K562 (cell line): ENCODE results near the gene BANP. TPM values are rescaled to one million over a fixed set of nuclear protein-coding genes. Genes with fewer than 3 reads are reported as not detected.
A peak's percentile ranks its signal among the peaks of the same experiment; 100 is the strongest.
"Not testable (repeated sequence)": the region's sequence is repeated elsewhere in the genome, so short reads cannot be mapped to it uniquely, and the experiment has no call there.

Experiments used
- ATAC-seq: fragments of 200-7000 bp; cut with Tn5 transposase; 3 replicates; pipeline ENCODE4 v1.9.1; 2020; ENCODE audit warnings: moderate library complexity
- BruUV-seq: library from RNA; stranded (reverse); fragments of 400-500 nt; replicated peaks from 2 replicates; lab custom pipeline; 2021; lab: Mats Ljungman, UMichigan
- CTCF ChIA-PET: fragments of 300-600 bp; formaldehyde crosslinking; extraction: SDS; loops from one replicate; lab custom pipeline; 2021; ENCODE audit warnings: low intra/inter-chr PET ratio; lab: Yijun Ruan, JAX
- POLR2A ChIA-PET: fragments of 300-600, 350-650 bp; sonication (Branson Sonifier 250); formaldehyde crosslinking; extraction: SDS; loops from one replicate; lab custom pipeline; 2021; ENCODE audit warnings: antibody characterized with exemption, inconsistent platforms; lab: Yijun Ruan, JAX
- DNase-seq, 4 experiments: peaks; one replicate each; pipeline versions ENCODE4 v3.0.0 to v3.0.0-alpha.2; 2011 to 2018; ENCODE audit warnings: low spot score in 3 of 4, mixed read lengths in 3 of 4; ENCODE audit errors: extremely low read depth in 1 of 4
- FAIRE-seq: peaks from 2 replicates; lab custom pipeline; 2011; peaks lifted over from hg19 to GRCh38; lab: Jason Lieb, UNC
- H2AFZ ChIP-seq: 2 replicates; pipeline ENCODE4 v1.6.0; 2011; ENCODE audit warnings: low read depth, low read length, control low read depth, inconsistent platforms
- H3K27ac ChIP-seq: fragments of 200-600 bp; 3 replicates; pipeline ENCODE4 v1.8.0; 2011; ENCODE audit warnings: low read depth, mild to moderate bottlenecking, control low read depth, inconsistent platforms, low read length, moderate library complexity, mixed read lengths; ENCODE audit errors: extremely low read depth
- H3K27me3 ChIP-seq, 2 experiments: fragments of 300-600 bp in 1 of 2; 2 replicates in 1 of 2; 3 replicates in 1 of 2; pipeline versions ENCODE4 v1.6.0 to v1.8.0; 2011; ENCODE audit warnings: inconsistent platforms in 2 of 2, low read length in 2 of 2, mild to moderate bottlenecking in 1 of 2, mixed read lengths in 1 of 2, moderate library complexity in 1 of 2; ENCODE audit not compliant: control insufficient read depth in 2 of 2, insufficient read depth in 2 of 2
- H3K36me3 ChIP-seq: fragments of 300-600 bp; 3 replicates; pipeline ENCODE4 v1.8.0; 2011; ENCODE audit warnings: mild to moderate bottlenecking, low read length, inconsistent platforms; ENCODE audit not compliant: control insufficient read depth, insufficient read depth
- H3K4me1 ChIP-seq, 2 experiments: fragments of 200-600 bp in 1 of 2; replicated peaks in 1 of 2; 2 replicates in 1 of 2; 3 replicates in 1 of 2; pipeline versions ENCODE4 v1.5.1 to v1.8.0; 2011; ENCODE audit warnings: inconsistent platforms in 2 of 2, low read length in 2 of 2, mild to moderate bottlenecking in 1 of 2, mixed read lengths in 1 of 2, moderate library complexity in 1 of 2; ENCODE audit not compliant: control insufficient read depth in 2 of 2, insufficient read depth in 2 of 2
- H3K4me2 ChIP-seq: 2 replicates; pipeline ENCODE4 v1.6.1; 2011; ENCODE audit warnings: low read length, control low read depth, inconsistent platforms, mixed read lengths; ENCODE audit not compliant: insufficient read depth
- H3K4me3 ChIP-seq: fragments of 200-600 bp; sonication (generic), shearing (Covaris generic); 2 replicates; pipeline ENCODE4 v1.5.1; 2016; ENCODE audit warnings: control low read depth, inconsistent platforms
- H3K79me2 ChIP-seq: fragments of 200-600 bp; 3 replicates; pipeline ENCODE4 v1.8.0; 2011; ENCODE audit warnings: low read length, inconsistent platforms; ENCODE audit not compliant: control insufficient read depth, insufficient read depth
- H3K9ac ChIP-seq, 2 experiments: 2 replicates each; pipeline versions ENCODE4 v1.6.0 to v1.6.1; 2011; ENCODE audit warnings: low read depth in 2 of 2, low read length in 2 of 2, control low read depth in 1 of 2, inconsistent platforms in 1 of 2, mild to moderate bottlenecking in 1 of 2, mixed read lengths in 1 of 2; ENCODE audit not compliant: insufficient read depth in 1 of 2
- H3K9me1 ChIP-seq: one replicate; pipeline ENCODE4 v1.6.0; 2011; ENCODE audit warnings: inconsistent platforms, mild to moderate bottlenecking, low read length, moderate library complexity; ENCODE audit not compliant: control insufficient read depth, insufficient read depth
- H3K9me3 ChIP-seq: replicated peaks from 2 replicates; pipeline ENCODE4 v1.5.1; 2011; ENCODE audit warnings: low read depth, low read length, inconsistent platforms; ENCODE audit not compliant: control insufficient read depth, insufficient read depth
- H4K20me1 ChIP-seq: replicated peaks from 2 replicates; pipeline ENCODE4 v1.6.1; 2011; ENCODE audit warnings: low read length, inconsistent platforms, mixed read lengths; ENCODE audit not compliant: control insufficient read depth, insufficient read depth
- C11orf30 ChIP-seq: fragments of 450-650 bp; IDR thresholded peaks from 2 replicates; pipeline ENCODE4 v1.6.1; 2016; ENCODE audit warnings: low read depth, mild to moderate bottlenecking
- CEBPB ChIP-seq: fragments of 450-650 bp; IDR thresholded peaks from 2 replicates; pipeline ENCODE4 v1.6.1; 2016; ENCODE audit warnings: missing genetic modification characterization, missing compliant biosample characterization
- MAFF ChIP-seq: IDR thresholded peaks from 2 replicates; pipeline ENCODE4 v1.6.1; 2012; ENCODE audit warnings: low read length, improper control_type of control experiment
- MAFK ChIP-seq: IDR thresholded peaks from 2 replicates; pipeline ENCODE4 v1.6.1; 2011; ENCODE audit warnings: low read length, improper control_type of control experiment
- SIRT6 ChIP-seq: IDR thresholded peaks from one replicate; pipeline ENCODE4 v1.6.1; 2012; ENCODE audit warnings: low read depth, mild to moderate bottlenecking, control low read depth, inconsistent platforms, low read length, moderate library complexity
- TCF7L2 ChIP-seq: fragments of 150-350 bp; IDR thresholded peaks from 2 replicates; pipeline ENCODE4 v1.6.1; 2016; ENCODE audit warnings: low read depth, mild to moderate bottlenecking, low read length, moderate library complexity
- ZNF165 ChIP-seq: fragments of 250-450 bp; sonication (Bioruptor Pico); IDR thresholded peaks from 2 replicates; pipeline ENCODE4 v1.4.0; 2020; ENCODE audit warnings: borderline replicate concordance
- ZNF561 ChIP-seq: fragments of 450-650 bp; formaldehyde crosslinking; conservative IDR thresholded peaks from 2 replicates; pipeline ENCODE4 v1.4.0; 2020; ENCODE audit warnings: mild to moderate bottlenecking, moderate library complexity
- WGBS: fragments of 100-300 bp; shearing (Covaris generic); methylation state at CpG from one replicate; pipeline ENCODE4 v1.1.6; 2016; ENCODE audit warnings: low coverage, mixed read lengths; ENCODE audit not compliant: insufficient coverage; ENCODE audit errors: missing lambda C conversion rate; 5-methylcytosine and 5-hydroxymethylcytosine counted together
- in situ Hi-C: fragments of 300-500 bp; cut with MboI; formaldehyde crosslinking; loops from 4 replicates; pipeline ENCODE4 v1.15.0; 2018; ENCODE audit warnings: inconsistent platforms, mixed read lengths
- intact Hi-C: fragments of 100-400 bp; cut with micrococcal nuclease; formaldehyde crosslinking; loops from 2 replicates; pipeline ENCODE4 v1.14.2; 2022
- polyA plus RNA-seq, 8 experiments: library from polyadenylated mRNA; depleted of rRNA in 4 of 8; stranded (reverse) in 5 of 8; unstranded in 3 of 8; fragments of >200 nt; fragmentation: Nextera tagmentation in 2 of 8; fragmentation: Illumina TruSeq in 1 of 8; extraction: Ambion mirVana in 2 of 8; extraction: Trizol in 1 of 8; gene quantifications; 2 replicates each; pipeline versions ENCODE4 v1.2.1 to v1.2.3, GENCODE V29; 2011 to 2014; ENCODE audit warnings: inconsistent platforms in 1 of 8, missing spikeins in 1 of 8
- total RNA-seq, 7 experiments: library from RNA; depleted of rRNA in 6 of 7; stranded (reverse); fragments of >200 nt in 6 of 7; fragmentation: Illumina TruSeq in 2 of 7; extraction: Trizol in 2 of 7; gene quantifications; 2 replicates each; pipeline versions ENCODE4 v1.2.1 to v1.2.3, GENCODE V29; 2011 to 2021; ENCODE audit warnings: low replicate concordance in 1 of 7
- TF ChIP-seq, protein P1 (sequence below): fragments of 200-400 bp; formaldehyde crosslinking; IDR thresholded peaks from 2 replicates; pipeline ENCODE4 v1.6.1; 2017; ENCODE audit warnings: mild to moderate bottlenecking, low read depth, low read length, moderate library complexity

Gene BANP
- total and polyA plus RNA-seq, 9 of the 15 experiments (the other 6 are each of a cell fraction or from before 2014, with no cell fraction given) = 4.6 to 22.1 (median 15.6) TPM

DNA sequence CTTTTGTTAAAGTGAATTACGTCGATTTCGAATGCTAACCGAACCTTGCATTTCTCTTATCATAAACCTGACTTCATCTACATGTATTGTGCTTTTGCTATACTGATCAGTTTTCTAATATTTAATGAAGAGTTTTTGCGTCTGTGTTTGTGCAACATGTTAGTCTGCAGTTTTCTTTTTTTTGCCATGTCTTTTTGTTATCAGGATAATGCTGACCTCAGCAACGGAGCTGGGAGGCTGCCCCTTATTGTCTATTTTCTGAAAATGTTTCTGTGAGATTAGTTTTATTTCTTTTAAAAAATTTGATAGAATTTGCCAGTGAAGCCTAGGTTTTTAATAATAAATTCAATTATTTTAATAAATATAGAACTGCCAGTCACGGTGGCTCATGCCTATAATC, 40.9 kb downstream of the BANP start:
- H3K9me3 ChIP-seq, H3K4me2 ChIP-seq, intact Hi-C loops, H3K27me3 ChIP-seq, H3K36me3 ChIP-seq, ATAC-seq, in situ Hi-C loops, H2AFZ ChIP-seq, H3K27ac ChIP-seq, H3K9ac ChIP-seq, H4K20me1 ChIP-seq, H3K4me1 ChIP-seq, DNase-seq, CTCF ChIA-PET, FAIRE-seq, H3K79me2 ChIP-seq, BruUV-seq, H3K9me1 ChIP-seq, H3K4me3 ChIP-seq, POLR2A ChIA-PET: not testable (repeated sequence)
- TF ChIP-seq MAFK (peak; percentile 32; the same call in 1 of the 2 replicates), C11orf30 (peak; percentile 23; the same call in 1 of the 2 replicates), MAFF (peak; percentile 19; the same call in 1 of the 2 replicates)
- WGBS = 91% methylated on average over 7 of the region's 7 CpGs

DNA sequence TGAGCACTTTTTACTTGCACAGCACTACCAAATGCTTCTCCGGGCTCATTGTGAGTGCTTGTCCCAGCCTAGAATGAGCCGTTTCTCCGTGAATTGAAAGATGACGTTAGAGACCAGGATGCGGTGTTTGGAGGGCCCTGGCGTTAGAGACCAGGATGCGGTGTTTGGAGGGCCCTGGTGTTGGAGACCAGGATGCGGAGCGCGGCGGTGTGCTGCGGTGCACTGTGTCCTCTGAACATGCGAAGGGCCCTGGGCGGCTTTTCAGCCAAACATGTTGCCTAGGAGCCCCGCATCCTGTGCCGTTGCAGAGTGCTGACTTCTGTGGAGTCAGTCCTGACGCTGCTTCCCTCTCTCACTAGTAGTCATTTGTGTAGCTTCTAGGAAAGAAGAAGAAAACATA, 42.7 kb downstream of the BANP start:
- in situ Hi-C loops = no loop called here
- no peak overlapping the region for H3K27ac ChIP-seq
- no peak overlapping the region for H2AFZ ChIP-seq
- FAIRE-seq = no peak
- no peak for DNase-seq
- POLR2A ChIA-PET = interaction anchor here (1.0 kb wide), 1 partner anchor 25 kb away, joined by 4 read pairs; no protein-coding TSS in a partner anchor
- TF ChIP-seq ZNF561 (CRISPR knock-in tag) (no peak), ZNF165 (CRISPR knock-in tag) (no peak), CEBPB (no peak), TCF7L2 (no peak), SIRT6 (no peak)
- TF ChIP-seq, protein P1, sequence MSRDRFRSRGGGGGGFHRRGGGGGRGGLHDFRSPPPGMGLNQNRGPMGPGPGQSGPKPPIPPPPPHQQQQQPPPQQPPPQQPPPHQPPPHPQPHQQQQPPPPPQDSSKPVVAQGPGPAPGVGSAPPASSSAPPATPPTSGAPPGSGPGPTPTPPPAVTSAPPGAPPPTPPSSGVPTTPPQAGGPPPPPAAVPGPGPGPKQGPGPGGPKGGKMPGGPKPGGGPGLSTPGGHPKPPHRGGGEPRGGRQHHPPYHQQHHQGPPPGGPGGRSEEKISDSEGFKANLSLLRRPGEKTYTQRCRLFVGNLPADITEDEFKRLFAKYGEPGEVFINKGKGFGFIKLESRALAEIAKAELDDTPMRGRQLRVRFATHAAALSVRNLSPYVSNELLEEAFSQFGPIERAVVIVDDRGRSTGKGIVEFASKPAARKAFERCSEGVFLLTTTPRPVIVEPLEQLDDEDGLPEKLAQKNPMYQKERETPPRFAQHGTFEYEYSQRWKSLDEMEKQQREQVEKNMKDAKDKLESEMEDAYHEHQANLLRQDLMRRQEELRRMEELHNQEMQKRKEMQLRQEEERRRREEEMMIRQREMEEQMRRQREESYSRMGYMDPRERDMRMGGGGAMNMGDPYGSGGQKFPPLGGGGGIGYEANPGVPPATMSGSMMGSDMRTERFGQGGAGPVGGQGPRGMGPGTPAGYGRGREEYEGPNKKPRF = no peak
- TF ChIP-seq, all 486 proteins: peak for 0
- no peaks in the 10 kb centered on the region for H3K9me3 ChIP-seq
- no peak overlapping the region for H3K4me2 ChIP-seq
- BruUV-seq = no TSS peak
- no peaks in the 10 kb centered on the region for H3K36me3 ChIP-seq
- intact Hi-C loops = no loop called here
- H3K79me2 ChIP-seq = no peaks in the 10 kb centered on the region
- CTCF ChIA-PET = interaction anchor here (0.6 kb wide), 1 partner anchor 424 kb away, joined by 3 read pairs; no protein-coding TSS in a partner anchor
- no peaks in the 10 kb centered on the region for H3K9me1 ChIP-seq
- H3K4me3 ChIP-seq = no peak overlapping the region
- H3K9ac ChIP-seq = no peak overlapping the region
- no peaks in the 10 kb centered on the region for H4K20me1 ChIP-seq
- no peaks in the 10 kb centered on the region for H3K27me3 ChIP-seq
- no peak for ATAC-seq
- no peaks in the 10 kb centered on the region for H3K4me1 ChIP-seq
- WGBS = 97% methylated on average over 13 of the region's 17 CpGs
